Measurements from ENCODE around the gene ELAC1.

DNA sequence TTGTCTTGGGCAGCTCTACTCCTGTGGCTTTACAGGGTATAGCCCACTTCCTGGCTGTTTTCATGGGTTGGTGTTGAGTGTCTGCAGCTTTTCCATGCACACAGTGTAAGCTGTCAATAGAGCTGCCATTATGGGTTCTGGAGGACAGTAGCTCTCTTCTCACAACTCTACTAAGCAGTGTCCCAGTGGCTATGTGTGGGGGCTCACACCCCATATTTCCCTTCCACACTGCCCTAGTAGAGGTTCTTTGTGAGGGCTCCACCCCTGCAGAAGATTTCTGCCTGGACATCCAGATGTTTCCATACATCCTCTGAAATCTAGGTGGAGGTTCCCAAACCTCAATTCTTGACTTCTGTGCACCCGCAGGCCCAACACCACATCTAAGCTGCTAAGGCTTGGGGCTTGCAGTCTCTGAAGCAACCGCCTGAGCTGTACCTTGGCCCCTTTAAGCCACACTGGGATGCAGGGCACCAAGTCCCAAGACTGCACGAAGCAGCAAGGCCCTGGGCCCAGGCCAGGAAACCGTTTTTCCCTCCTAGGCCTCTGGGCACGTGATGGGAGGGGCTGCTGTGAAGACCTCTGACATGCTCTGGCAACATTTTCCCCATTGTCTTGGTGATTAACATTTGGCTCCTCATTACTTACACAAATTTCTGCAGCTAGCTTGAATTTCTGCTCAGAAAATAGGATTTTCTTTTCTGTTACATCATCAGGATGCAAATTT, 9.4 kb downstream of the ELAC1 start:
- TF ChIP-seq, protein P1, sequence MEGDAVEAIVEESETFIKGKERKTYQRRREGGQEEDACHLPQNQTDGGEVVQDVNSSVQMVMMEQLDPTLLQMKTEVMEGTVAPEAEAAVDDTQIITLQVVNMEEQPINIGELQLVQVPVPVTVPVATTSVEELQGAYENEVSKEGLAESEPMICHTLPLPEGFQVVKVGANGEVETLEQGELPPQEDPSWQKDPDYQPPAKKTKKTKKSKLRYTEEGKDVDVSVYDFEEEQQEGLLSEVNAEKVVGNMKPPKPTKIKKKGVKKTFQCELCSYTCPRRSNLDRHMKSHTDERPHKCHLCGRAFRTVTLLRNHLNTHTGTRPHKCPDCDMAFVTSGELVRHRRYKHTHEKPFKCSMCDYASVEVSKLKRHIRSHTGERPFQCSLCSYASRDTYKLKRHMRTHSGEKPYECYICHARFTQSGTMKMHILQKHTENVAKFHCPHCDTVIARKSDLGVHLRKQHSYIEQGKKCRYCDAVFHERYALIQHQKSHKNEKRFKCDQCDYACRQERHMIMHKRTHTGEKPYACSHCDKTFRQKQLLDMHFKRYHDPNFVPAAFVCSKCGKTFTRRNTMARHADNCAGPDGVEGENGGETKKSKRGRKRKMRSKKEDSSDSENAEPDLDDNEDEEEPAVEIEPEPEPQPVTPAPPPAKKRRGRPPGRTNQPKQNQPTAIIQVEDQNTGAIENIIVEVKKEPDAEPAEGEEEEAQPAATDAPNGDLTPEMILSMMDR (IDR thresholded peaks at IDR 0.05; ENCODE audit: low read depth, low read length): no peak
- TF ChIP-seq EZH2phosphoT487 (IDR thresholded peaks at IDR 0.05; ENCODE audit: low read depth): no peak
